GM18861 (cell line): ENCODE results near the gene SMG6.

Experiments
- ATAC-seq: cut with Tn5 transposase; IDR thresholded peaks from one replicate; pipeline ENCODE4 v1.9.1; 2021; ENCODE audit not compliant: unreplicated experiment

Gene SMG6

GRCh38 chr17:2084036-2084765 is 219.4 kb downstream of the SMG6 start:
- no peak for ATAC-seq

GRCh38 chr17:2083613-2084035 is 220.0 kb downstream of the SMG6 start:
- ATAC-seq, result peak; percentile 42

- ATAC-seq, result no peak
Measured at GRCh38 chr17:2082003-2082781, 221.4 kb downstream of the SMG6 start.

GRCh38 chr17:2081564-2081963 is 222.0 kb downstream of the SMG6 start:
- ATAC-seq, result no peak

GRCh38 chr17:2077040-2077439 is 226.5 kb downstream of the SMG6 start:
- ATAC-seq, result no peak

- no peak for ATAC-seq
Measured at GRCh38 chr17:2076087-2076984, 227.2 kb downstream of the SMG6 start.

GRCh38 chr17:2075336-2076086 is 228.1 kb downstream of the SMG6 start:
- ATAC-seq, result no peak

GRCh38 chr17:2074919-2075318 is 228.7 kb downstream of the SMG6 start:
- no peak for ATAC-seq

- no peak for ATAC-seq
Measured at GRCh38 chr17:2071455-2072281, 231.9 kb downstream of the SMG6 start.

- ATAC-seq, result no peak
Measured at GRCh38 chr17:2071024-2071385, 232.6 kb downstream of the SMG6 start.

- ATAC-seq, result peak; percentile 78
Measured at GRCh38 chr17:2070241-2071023, 233.2 kb downstream of the SMG6 start.

- no peak for ATAC-seq
Measured at GRCh38 chr17:2068519-2069051, 235.0 kb downstream of the SMG6 start.

GRCh38 chr17:2068031-2068518 is 235.5 kb downstream of the SMG6 start:
- ATAC-seq, result no peak

GRCh38 chr17:2067608-2068024 is 236.0 kb downstream of the SMG6 start:
- ATAC-seq, result no peak

- no peak for ATAC-seq
Measured at GRCh38 chr17:2067048-2067561, 236.5 kb downstream of the SMG6 start.

GRCh38 chr17:2065949-2066400 is 237.6 kb downstream of the SMG6 start:
- no peak for ATAC-seq

- no peak for ATAC-seq
Measured at GRCh38 chr17:2064980-2065785, 238.4 kb downstream of the SMG6 start.
